H1 (cell line): ENCODE data around the gene DNAJC21. TPM values are rescaled to one million over a fixed set of nuclear protein-coding genes. Genes with fewer than 3 reads are reported as not detected.

Source experiments
- CTCF ChIA-PET: fragments of 300-600 bp; sonication (Branson Sonifier 250); formaldehyde crosslinking; loops from one replicate; lab custom pipeline; 2021; ENCODE audit not compliant: partially characterized antibody; lab: Charles Lee
- POLR2A ChIA-PET: fragments of 300-600 bp; sonication (Branson Sonifier 250); formaldehyde crosslinking; loops from one replicate; lab custom pipeline; 2021; ENCODE audit warnings: inconsistent platforms; ENCODE audit not compliant: partially characterized antibody; lab: Charles Lee
- DNase-seq, 2 experiments: peaks; one replicate each; pipeline versions ENCODE4 v3.0.0 to v3.0.0-alpha.2; 2010 to 2022; ENCODE audit warnings: low spot score in 2 of 2, low read depth in 1 of 2, mixed read lengths in 1 of 2
- FAIRE-seq: peaks from 2 replicates; lab custom pipeline; 2011; peaks lifted over from hg19 to GRCh38; lab: Jason Lieb, UNC
- H2AFZ ChIP-seq: 2 replicates; pipeline ENCODE4 v1.8.1; 2012; ENCODE audit warnings: low read length, inconsistent platforms
- H2AK5ac ChIP-seq: 2 replicates; pipeline ENCODE4 v1.6.1; 2013; ENCODE audit warnings: low read depth, low read length
- H2BK120ac ChIP-seq: replicated peaks from 2 replicates; pipeline ENCODE3; 2013; ENCODE audit warnings: low read depth, low read length, inconsistent platforms
- H2BK12ac ChIP-seq: 2 replicates; pipeline ENCODE4 v1.6.1; 2013; ENCODE audit warnings: low read depth, low read length
- H2BK15ac ChIP-seq: 2 replicates; pipeline ENCODE4 v1.6.1; 2013; ENCODE audit warnings: low read length
- H2BK20ac ChIP-seq: 2 replicates; pipeline ENCODE4 v1.6.1; 2013; ENCODE audit warnings: low read length
- H2BK5ac ChIP-seq: 2 replicates; pipeline ENCODE4 v1.6.1; 2013; ENCODE audit warnings: low read depth, low read length
- H3K14ac ChIP-seq: 2 replicates; pipeline ENCODE4 v1.6.1; 2013; ENCODE audit warnings: inconsistent platforms; ENCODE audit not compliant: insufficient read length
- H3K18ac ChIP-seq: 2 replicates; pipeline ENCODE4 v1.6.1; 2013; ENCODE audit warnings: low read length; ENCODE audit errors: extremely low read depth
- H3K23ac ChIP-seq: 2 replicates; pipeline ENCODE4 v1.6.1; 2013; ENCODE audit warnings: inconsistent platforms; ENCODE audit not compliant: insufficient read length
- H3K23me2 ChIP-seq: 2 replicates; pipeline ENCODE4 v1.6.1; 2013; ENCODE audit warnings: low read depth, low read length
- H3K27ac ChIP-seq: 2 replicates; pipeline ENCODE4 v1.6.1; 2011; ENCODE audit warnings: low read depth, low read length, inconsistent platforms
- H3K27me3 ChIP-seq, 4 experiments: replicated peaks in 1 of 4; 1 replicate in 1 of 4; 2 replicates in 3 of 4; pipeline versions ENCODE4 v1.6.1 to v1.8.1; 2011 to 2013; ENCODE audit warnings: low read length in 3 of 4, mild to moderate bottlenecking in 3 of 4, inconsistent platforms in 2 of 4, mixed read lengths in 2 of 4, moderate library complexity in 1 of 4; ENCODE audit not compliant: control insufficient read depth in 3 of 4, insufficient read depth in 3 of 4; ENCODE audit errors: extremely low read depth in 1 of 4
- H3K36me3 ChIP-seq, 4 experiments: 2 replicates each; pipeline versions ENCODE4 v1.6.1 to v1.8.1; 2011 to 2013; ENCODE audit warnings: mild to moderate bottlenecking in 4 of 4, low read length in 3 of 4, moderate library complexity in 2 of 4, control low read depth in 1 of 4, inconsistent platforms in 1 of 4; ENCODE audit not compliant: insufficient read depth in 4 of 4, control insufficient read depth in 2 of 4
- H3K4ac ChIP-seq: replicated peaks from 2 replicates; pipeline ENCODE3; 2013; ENCODE audit warnings: low read length, low read depth, mixed read lengths, inconsistent platforms; ENCODE audit not compliant: insufficient read length
- H3K4me1 ChIP-seq, 4 experiments: replicated peaks in 1 of 4; 1 replicate in 1 of 4; 2 replicates in 3 of 4; pipeline versions ENCODE4 v1.6.1 to v1.8.1; 2011 to 2013; ENCODE audit warnings: low read length in 3 of 4, inconsistent platforms in 2 of 4, mixed read lengths in 1 of 4; ENCODE audit not compliant: insufficient read depth in 4 of 4, control insufficient read depth in 3 of 4
- H3K4me2 ChIP-seq, 2 experiments: 2 replicates each; pipeline versions ENCODE4 v1.6.1 to v1.8.1; 2011 to 2013; ENCODE audit warnings: low read depth in 2 of 2, low read length in 2 of 2, control low read depth in 1 of 2, inconsistent platforms in 1 of 2, mild to moderate bottlenecking in 1 of 2; ENCODE audit not compliant: insufficient read depth in 1 of 2
- H3K4me3 ChIP-seq, 4 experiments: fragments of 200-600, 300-600 bp in 1 of 4; sonication (generic), shearing (Covaris generic), sonication (Bioruptor Twin) in 1 of 4; 2 replicates each; pipeline versions ENCODE4 v1.5.1 to v1.8.1; 2011 to 2016; ENCODE audit warnings: low read length in 4 of 4, low read depth in 3 of 4, control low read depth in 2 of 4, inconsistent platforms in 2 of 4, mild to moderate bottlenecking in 2 of 4, mixed read lengths in 1 of 4, moderate library complexity in 1 of 4; ENCODE audit not compliant: insufficient read depth in 2 of 4; ENCODE audit errors: extremely low read depth in 1 of 4
- H3K56ac ChIP-seq: replicated peaks from 2 replicates; pipeline ENCODE3; 2013; ENCODE audit warnings: low read depth, mild to moderate bottlenecking, mixed read lengths, low read length, inconsistent platforms; ENCODE audit not compliant: insufficient read length
- H3K79me1 ChIP-seq: 2 replicates; pipeline ENCODE4 v1.6.1; 2013; ENCODE audit warnings: low read depth, low read length, control low read depth
- H3K79me2 ChIP-seq, 2 experiments: 2 replicates each; pipeline versions ENCODE4 v1.6.1 to v1.8.1; 2012 to 2013; ENCODE audit warnings: low read length in 2 of 2, mild to moderate bottlenecking in 2 of 2, inconsistent platforms in 1 of 2; ENCODE audit not compliant: insufficient read depth in 2 of 2, control insufficient read depth in 1 of 2
- H3K9ac ChIP-seq, 4 experiments: replicated peaks in 1 of 4; 1 replicate in 1 of 4; 2 replicates in 3 of 4; pipeline versions ENCODE4 v1.6.1 to v1.8.1; 2011 to 2013; ENCODE audit warnings: low read depth in 3 of 4, low read length in 3 of 4, control low read depth in 2 of 4, mild to moderate bottlenecking in 2 of 4, moderate library complexity in 2 of 4, inconsistent platforms in 1 of 4; ENCODE audit errors: extremely low read depth in 1 of 4
- H3K9me3 ChIP-seq, 2 experiments: 2 replicates each; pipeline versions ENCODE4 v1.6.1 to v1.8.1; 2012 to 2013; ENCODE audit warnings: mild to moderate bottlenecking in 2 of 2, moderate library complexity in 2 of 2, control low read depth in 1 of 2, inconsistent platforms in 1 of 2, low read depth in 1 of 2, low read length in 1 of 2, mixed read lengths in 1 of 2; ENCODE audit not compliant: insufficient read depth in 2 of 2
- H4K20me1 ChIP-seq, 2 experiments: replicated peaks in 1 of 2; 2 replicates each; pipeline versions ENCODE3 to v1.8.1; 2011 to 2013; ENCODE audit warnings: inconsistent platforms in 2 of 2, low read length in 2 of 2, mild to moderate bottlenecking in 1 of 2; ENCODE audit not compliant: insufficient read depth in 2 of 2, control insufficient read depth in 1 of 2
- H4K5ac ChIP-seq: 2 replicates; pipeline ENCODE4 v1.6.1; 2013; ENCODE audit warnings: low read length, low read depth, mixed read lengths, inconsistent platforms; ENCODE audit not compliant: insufficient read length
- H4K8ac ChIP-seq: 2 replicates; pipeline ENCODE4 v1.8.0; 2013; ENCODE audit warnings: mild to moderate bottlenecking, moderate library complexity, low read length, inconsistent platforms; ENCODE audit not compliant: insufficient read depth; ENCODE audit errors: extremely low read depth
- H4K91ac ChIP-seq: replicated peaks from 2 replicates; pipeline ENCODE3; 2013; ENCODE audit warnings: low read length, mixed read lengths, inconsistent platforms; ENCODE audit not compliant: insufficient read length
- KDM4A ChIP-seq: IDR thresholded peaks from one replicate; pipeline ENCODE4 v1.7.1; 2012; ENCODE audit warnings: low read depth, mild to moderate bottlenecking, moderate library complexity, low read length, inconsistent platforms; ENCODE audit not compliant: severe bottlenecking
- RFX5 ChIP-seq: IDR thresholded peaks from 2 replicates; pipeline ENCODE4 v1.6.1; 2011; ENCODE audit warnings: low read depth, low read length, improper control_type of control experiment, borderline replicate concordance
- SUZ12 ChIP-seq: fragments of 200-600 bp; sonication (generic); IDR thresholded peaks from 2 replicates; pipeline ENCODE4 v1.6.1; 2012; ENCODE audit warnings: mild to moderate bottlenecking, inconsistent platforms, low read length, moderate library complexity, mixed read lengths
- WGBS, 2 experiments: shearing (Covaris generic) in 1 of 2; methylation state at CpG; one replicate each; pipeline versions ENCODE4 v1.1.6 to v1.1.7; 2013 to 2015; ENCODE audit warnings: low lambda C conversion rate in 2 of 2, mixed read lengths in 2 of 2, inconsistent platforms in 1 of 2, low coverage in 1 of 2, missing lambda C conversion rate in 1 of 2; ENCODE audit not compliant: insufficient replicate concordance in 2 of 2, insufficient coverage in 1 of 2, insufficient read length in 1 of 2; ENCODE audit errors: extremely low coverage in 1 of 2, missing lambda C conversion rate in 1 of 2; 5-methylcytosine and 5-hydroxymethylcytosine counted together
- polyA plus RNA-seq, 7 experiments: library from polyadenylated mRNA; depleted of rRNA in 3 of 7; stranded (reverse) in 5 of 7; unstranded in 2 of 7; fragments of >200 nt in 5 of 7; fragments of 200-250 nt in 2 of 7; gene quantifications; 1 replicate in 5 of 7; 2 replicates in 1 of 7; 4 replicates in 1 of 7; pipeline versions ENCODE4 v1.2.1 to v1.2.3, GENCODE V29; 2011 to 2013; ENCODE audit warnings: missing spikeins in 2 of 7, mixed read lengths in 2 of 7
- total RNA-seq: library from RNA; stranded (reverse); fragmentation: NEBNext Ultra II Directional; extraction: Animal tissue kit (Norgen Biotek cat#: 25700); gene quantifications from 2 replicates; pipeline ENCODE4 v1.2.1, GENCODE V29; 2021

The DNAJC21 gene
- total and polyA plus RNA-seq, 2 of the 8 experiments (the other 6 are each of a cell fraction or from before 2014, with no cell fraction given): 5.1 to 47.5 TPM

- Histone ChIP-seq H3K36me3 (peaks cover 0 to 2% (median 0%) of the 10 kb centered on the region in 4 experiments; a peak in 1 of 8 replicates), H3K79me2 (no peaks in the 10 kb centered on the region), H3K23me2 (no peaks in the 10 kb centered on the region), H3K79me1 (no peaks in the 10 kb centered on the region), H3K9me3 (no peaks in the 10 kb centered on the region), H4K5ac (no peak overlapping the region), H3K27me3 (no peaks in the 10 kb centered on the region), H3K27ac (no peak overlapping the region), H3K4me1 (peaks cover 0 to 11% (median 0%) of the 10 kb centered on the region in 4 experiments; a peak in 1 of 7 replicates), H3K4me3 (no peak overlapping the region), H4K8ac (no peak overlapping the region), H2AFZ (no peak overlapping the region), H3K4me2 (no peak overlapping the region), H3K14ac (no peak overlapping the region), H4K20me1 (no peaks in the 10 kb centered on the region), H3K18ac (no peak overlapping the region), H4K91ac (no peak overlapping the region), H2BK15ac (no peak overlapping the region), H3K9ac (no peak overlapping the region), H3K56ac (no peak overlapping the region), H2BK5ac (no peak overlapping the region), H3K23ac (no peak overlapping the region), H3K4ac (no peak overlapping the region), H2BK20ac (no peak overlapping the region), H2AK5ac (no peak overlapping the region), H2BK120ac (no peak overlapping the region), H2BK12ac (no peak overlapping the region)
- 95% methylated on average over 1 of the region's 1 CpG; no CpG with 5 or more reads in 1 of the 2 experiments for WGBS, 2 experiments
- FAIRE-seq (no peak), DNase-seq (no peak)
- ChIA-PET POLR2A (no interaction called here), CTCF (interaction anchor here (0.6 to 4.9 kb wide), 6 partner anchors 9 to 409 kb away, joined by 3 to 44 read pairs (median 4); no protein-coding TSS in a partner anchor)
- no peak for TF ChIP-seq SUZ12
- no peak for TF ChIP-seq KDM4A
- TF ChIP-seq RFX5: no peak
Observed at GRCh38 chr5:34894716-34895115, 34.6 kb upstream of the DNAJC21 start.
